Epithelial cell of prostate (primary cell): ENCODE measurements around the gene GALNTL6.

Experiments used
- DNase-seq: peaks from one replicate; pipeline ENCODE4 v3.0.0-alpha.2; 2011; ENCODE audit warnings: low read depth, low spot score
- H3K27ac ChIP-seq: fragments of 450-650 bp; 2 replicates; pipeline ENCODE4 v1.5.1; 2017; ENCODE audit warnings: mild to moderate bottlenecking

The GALNTL6 gene

GRCh38 chr4:172497321-172497720, 684.1 kb downstream of the GALNTL6 start:
- DNase-seq, result no peak
- H3K27ac ChIP-seq, result no peak overlapping the region

GRCh38 chr4:172514011-172514410, 700.8 kb downstream of the GALNTL6 start:
- H3K27ac ChIP-seq, result no peak overlapping the region
- no peak for DNase-seq

GRCh38 chr4:172514801-172515200, 701.6 kb downstream of the GALNTL6 start:
- H3K27ac ChIP-seq, result no peak overlapping the region
- no peak for DNase-seq

- DNase-seq, result no peak
- no peak overlapping the region for H3K27ac ChIP-seq
These were observed 702.2 kb downstream of the GALNTL6 start for GRCh38 chr4:172515266-172515879.

GRCh38 chr4:172517391-172517790, 704.2 kb downstream of the GALNTL6 start:
- DNase-seq, result no peak
- H3K27ac ChIP-seq, result no peak overlapping the region

- no peak for DNase-seq
- no peak overlapping the region for H3K27ac ChIP-seq
These were observed 708.0 kb downstream of the GALNTL6 start for GRCh38 chr4:172521248-172521647.

GRCh38 chr4:172521680-172522079, 708.5 kb downstream of the GALNTL6 start:
- no peak for DNase-seq
- H3K27ac ChIP-seq, result no peak overlapping the region

- no peak for DNase-seq
- H3K27ac ChIP-seq, result no peak overlapping the region
These were observed 730.0 kb downstream of the GALNTL6 start for GRCh38 chr4:172543249-172543648.

- H3K27ac ChIP-seq, result no peak overlapping the region
- DNase-seq, result no peak
These were observed 733.6 kb downstream of the GALNTL6 start for GRCh38 chr4:172546782-172547181.

GRCh38 chr4:172547724-172548123, 734.5 kb downstream of the GALNTL6 start:
- H3K27ac ChIP-seq, result no peak overlapping the region

GRCh38 chr4:172553216-172553615, 740.0 kb downstream of the GALNTL6 start:
- no peak for DNase-seq
- no peak overlapping the region for H3K27ac ChIP-seq

More at GRCh38 chr4:172547724-172548123, 734.5 kb downstream of the GALNTL6 start:
- no peak for DNase-seq

GRCh38 chr4:172554588-172554987, 741.4 kb downstream of the GALNTL6 start:
- DNase-seq, result no peak
- no peak overlapping the region for H3K27ac ChIP-seq

- no peak for DNase-seq
- H3K27ac ChIP-seq, result no peak overlapping the region
These were observed 742.5 kb downstream of the GALNTL6 start for GRCh38 chr4:172555725-172556124.

- no peak for DNase-seq
- H3K27ac ChIP-seq, result no peak overlapping the region
These were observed 760.7 kb downstream of the GALNTL6 start for GRCh38 chr4:172573899-172574298.

GRCh38 chr4:172578712-172579111, 765.5 kb downstream of the GALNTL6 start:
- DNase-seq, result no peak

GRCh38 chr4:172584816-172585215, 771.6 kb downstream of the GALNTL6 start:
- DNase-seq, result no peak
- no peak overlapping the region for H3K27ac ChIP-seq

More at GRCh38 chr4:172578712-172579111, 765.5 kb downstream of the GALNTL6 start:
- no peak overlapping the region for H3K27ac ChIP-seq

- H3K27ac ChIP-seq, result no peak overlapping the region
- no peak for DNase-seq
These were observed 783.0 kb downstream of the GALNTL6 start for GRCh38 chr4:172596206-172596605.

GRCh38 chr4:172599554-172599953, 786.4 kb downstream of the GALNTL6 start:
- no peak overlapping the region for H3K27ac ChIP-seq
- no peak for DNase-seq

GRCh38 chr4:172601195-172601594, 788.0 kb downstream of the GALNTL6 start:
- no peak overlapping the region for H3K27ac ChIP-seq
- no peak for DNase-seq

- DNase-seq, result no peak
- no peak overlapping the region for H3K27ac ChIP-seq
These were observed 806.0 kb downstream of the GALNTL6 start for GRCh38 chr4:172619218-172619617.

- no peak overlapping the region for H3K27ac ChIP-seq
- no peak for DNase-seq
These were observed 806.6 kb downstream of the GALNTL6 start for GRCh38 chr4:172619798-172620197.

GRCh38 chr4:172628263-172628662, 815.1 kb downstream of the GALNTL6 start:
- DNase-seq, result no peak
- no peak overlapping the region for H3K27ac ChIP-seq
